T-helper 2 cell (primary cell): ENCODE data around the gene EPN2.

Experiments
- DNase-seq, 5 experiments: peaks; one replicate each; pipeline versions ENCODE4 v3.0.0 to v3.0.0-alpha.2; 2012 to 2022

EPN2 gene

DNA sequence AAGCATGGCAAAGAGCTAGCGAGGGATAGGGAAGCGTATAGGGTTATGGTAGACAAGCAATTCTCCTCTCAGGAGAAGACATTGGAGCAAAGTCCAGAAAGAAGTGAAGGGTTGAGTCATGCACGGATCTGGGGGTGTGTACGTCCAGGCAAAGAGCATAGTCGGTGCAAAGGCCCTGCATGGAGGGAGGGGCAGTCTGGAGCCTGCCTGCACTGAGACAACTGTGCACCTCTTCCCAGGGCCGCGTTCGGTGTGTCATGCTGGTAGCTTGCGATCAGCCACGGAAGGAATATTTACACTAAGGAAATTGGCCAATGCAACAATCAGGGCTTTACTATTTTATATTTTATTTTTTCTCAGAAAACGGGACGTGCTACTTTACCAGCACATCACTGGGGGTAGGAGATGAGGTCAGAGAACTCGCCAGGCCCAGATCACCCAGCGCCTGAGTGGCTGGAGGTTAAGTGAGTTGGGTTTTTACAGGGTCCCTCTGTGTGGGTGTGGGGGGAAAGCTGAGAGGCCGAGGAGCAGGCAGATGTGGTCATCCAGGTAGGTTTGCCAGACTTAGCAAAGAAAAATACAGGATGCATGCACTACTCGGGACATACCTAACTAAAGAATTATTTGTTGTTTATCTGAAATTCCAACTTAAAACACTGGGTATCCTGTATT, 132.1 kb downstream of the EPN2 start:
- DNase-seq = no peak

DNA sequence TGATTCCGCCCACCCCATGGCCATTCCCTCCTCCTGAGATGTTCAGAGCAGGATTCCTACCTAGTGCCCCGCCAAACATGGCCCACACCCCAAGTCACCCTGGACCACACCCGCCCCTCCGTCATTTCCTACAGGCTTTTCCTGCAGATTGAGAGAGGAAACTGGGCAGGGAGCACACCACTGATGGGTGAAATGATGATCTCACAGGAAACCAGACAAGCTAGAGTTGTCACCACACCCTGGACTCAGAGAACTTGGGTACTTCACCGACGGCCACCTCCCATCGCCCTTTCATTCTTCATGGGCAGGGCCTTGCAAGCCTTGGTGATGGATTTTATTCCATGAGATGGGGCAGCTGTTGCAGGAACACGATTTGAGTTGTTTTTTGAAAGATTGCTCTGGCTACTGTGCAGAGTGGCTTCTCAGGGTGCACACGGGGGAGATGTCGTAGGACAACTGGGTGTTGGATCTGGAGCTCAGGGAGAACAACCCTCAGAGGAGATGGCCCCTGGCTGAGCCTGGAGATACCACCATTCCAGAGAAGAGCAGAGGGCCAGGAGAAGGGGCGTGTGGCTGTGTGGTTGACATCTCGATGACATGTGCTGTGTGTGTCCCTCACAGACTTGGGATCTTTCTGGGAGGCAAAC, 132.8 kb downstream of the EPN2 start:
- DNase-seq = peak in 2 of 5 experiments; percentile 65 to 67

DNA sequence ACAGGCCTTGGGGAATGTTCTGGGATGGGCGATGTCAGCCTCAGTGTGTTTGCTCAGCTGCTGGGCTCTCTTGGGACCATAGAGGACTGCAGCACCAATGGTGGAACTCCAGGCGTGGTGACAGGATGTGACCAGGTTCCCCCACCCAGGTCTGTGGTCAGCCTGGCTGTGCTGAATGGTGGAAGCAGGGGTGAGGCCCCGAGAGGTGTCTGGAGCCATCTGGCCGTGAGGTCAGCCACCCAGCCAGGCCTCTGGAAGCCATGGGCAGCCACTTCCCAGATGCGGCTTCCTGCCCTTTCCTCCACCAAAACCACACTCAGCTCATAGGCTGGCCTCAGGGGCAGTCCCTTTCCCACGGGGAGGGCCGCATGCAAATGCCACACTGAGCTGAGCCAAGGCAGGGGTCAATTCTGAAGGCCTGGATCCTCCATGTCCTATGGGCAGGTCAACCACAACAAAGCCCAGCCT, 133.4 kb downstream of the EPN2 start:
- peak in 2 of 5 experiments; percentile 7 to 41 for DNase-seq

DNA sequence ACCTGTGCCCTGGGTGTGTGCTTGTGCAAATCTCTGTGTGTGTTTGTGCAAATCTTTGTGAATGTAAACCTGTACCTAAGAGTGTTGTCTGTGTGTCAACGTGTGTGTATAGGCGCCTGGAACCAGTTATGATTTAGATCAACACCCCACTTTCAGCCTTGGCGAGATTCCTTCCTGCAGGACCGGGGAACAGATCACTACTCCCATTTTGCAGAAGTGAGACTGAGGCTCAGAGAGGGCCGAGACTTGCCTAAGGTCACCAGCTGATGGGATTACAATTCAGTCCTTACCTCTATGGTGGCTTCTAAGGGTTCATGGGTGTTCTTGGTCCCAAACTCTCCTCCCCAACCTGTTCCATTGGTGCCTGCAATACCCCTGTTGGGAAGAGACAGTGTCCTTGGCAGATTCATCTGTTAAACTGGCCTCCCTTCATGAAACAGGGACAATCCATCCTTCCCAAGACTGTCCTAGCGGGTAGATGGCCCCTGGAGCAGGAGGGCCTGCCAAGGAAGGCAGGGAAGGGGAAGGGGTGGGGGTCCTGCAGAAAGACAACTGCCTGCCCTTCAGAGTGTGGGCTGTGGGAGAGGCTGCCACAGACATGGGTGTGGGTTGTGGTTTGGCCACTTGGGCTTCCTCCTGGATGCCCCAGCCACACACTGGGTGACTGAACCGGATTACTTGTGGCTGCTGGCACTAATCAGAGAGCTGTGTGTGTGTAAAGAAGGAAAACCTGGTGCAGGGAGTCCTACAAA, 134.3 kb downstream of the EPN2 start:
- DNase-seq = peak in 2 of 5 experiments; percentile 6 to 32

DNA sequence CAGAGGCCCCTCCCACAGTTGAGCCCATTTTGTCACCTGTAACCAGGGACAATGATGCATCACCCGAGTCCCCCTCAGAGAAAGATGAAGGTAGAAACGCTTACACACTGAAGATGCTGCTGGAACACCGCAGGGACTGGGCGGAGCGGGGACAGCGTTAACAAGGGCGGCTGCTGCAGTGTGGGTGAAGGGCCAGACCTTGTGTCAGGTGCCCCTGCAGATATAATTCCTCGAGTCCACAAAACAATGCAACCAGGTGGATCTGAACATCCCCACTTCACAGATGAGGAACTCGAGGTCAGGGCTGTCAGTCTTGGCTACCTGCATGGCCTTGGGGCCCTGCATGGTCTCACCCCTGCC, 134.8 kb downstream of the EPN2 start:
- DNase-seq = no peak

DNA sequence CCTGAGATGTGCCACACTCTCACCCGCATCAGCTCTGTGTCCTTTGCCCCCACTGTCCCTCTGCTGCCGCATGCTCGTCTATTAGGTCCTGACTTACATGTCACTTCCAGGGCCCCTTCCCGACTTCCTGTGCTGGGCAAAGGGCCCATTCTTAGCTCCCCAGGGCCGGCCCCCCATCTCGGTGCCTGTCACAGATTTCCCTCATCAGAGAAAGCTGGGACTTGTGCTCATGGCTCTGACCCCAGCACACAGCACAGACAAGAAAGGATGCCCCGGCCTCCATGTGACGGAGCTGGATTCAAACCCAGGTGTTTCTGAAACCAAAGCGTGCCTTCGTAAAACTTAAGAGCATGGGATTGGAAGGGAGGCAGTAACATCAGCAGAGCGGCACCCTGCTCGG, 135.3 kb downstream of the EPN2 start:
- no peak for DNase-seq

DNA sequence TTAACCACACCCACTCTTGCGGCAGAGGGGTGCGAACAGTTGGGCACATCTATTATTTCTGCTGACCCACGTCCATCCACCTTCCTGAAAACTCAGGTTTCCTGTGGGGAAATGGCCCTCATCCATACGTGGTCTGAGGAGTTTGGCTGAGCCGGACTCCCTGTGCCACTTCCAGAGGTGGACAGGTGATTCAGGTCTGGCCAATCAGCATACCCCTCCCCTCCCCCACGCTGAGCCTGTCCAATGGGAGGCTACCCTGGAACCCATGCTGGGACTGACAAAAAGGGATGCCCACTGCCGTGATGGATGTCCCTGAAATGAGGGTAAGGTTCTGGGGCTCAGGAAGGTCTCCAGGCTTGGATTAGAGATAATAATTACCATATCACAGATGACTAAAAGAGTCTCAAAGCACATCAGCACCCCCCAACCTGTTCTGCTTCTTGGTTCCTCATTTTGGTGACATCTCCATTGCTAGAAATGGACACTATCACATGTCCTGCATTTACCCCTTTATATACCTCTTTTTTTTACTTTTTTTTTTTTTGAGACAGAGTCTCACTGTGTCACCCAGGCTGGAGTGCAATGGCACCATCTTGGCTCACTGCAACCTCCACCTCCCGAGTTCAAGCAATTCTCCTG, 135.8 kb downstream of the EPN2 start:
- no peak for DNase-seq

DNA sequence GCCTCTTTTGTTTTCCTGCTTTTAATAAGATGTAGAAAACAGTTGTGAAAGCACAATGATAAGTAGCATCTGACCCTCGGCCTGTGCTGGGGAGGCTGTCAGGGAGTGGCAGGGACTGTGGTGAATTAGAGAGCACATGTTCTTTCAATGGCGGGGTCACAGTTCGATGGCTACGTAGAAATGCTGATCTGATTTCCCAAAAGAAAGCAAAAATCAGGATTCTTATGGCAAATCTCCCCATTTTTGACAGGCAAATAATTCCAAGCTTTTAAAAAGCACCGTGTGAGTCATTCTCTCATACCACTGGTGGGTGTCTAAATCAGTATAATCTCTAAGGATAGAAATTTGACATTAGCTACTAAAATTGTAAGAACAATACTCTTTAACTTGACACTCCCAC, 137.0 kb downstream of the EPN2 start:
- no peak for DNase-seq

DNA sequence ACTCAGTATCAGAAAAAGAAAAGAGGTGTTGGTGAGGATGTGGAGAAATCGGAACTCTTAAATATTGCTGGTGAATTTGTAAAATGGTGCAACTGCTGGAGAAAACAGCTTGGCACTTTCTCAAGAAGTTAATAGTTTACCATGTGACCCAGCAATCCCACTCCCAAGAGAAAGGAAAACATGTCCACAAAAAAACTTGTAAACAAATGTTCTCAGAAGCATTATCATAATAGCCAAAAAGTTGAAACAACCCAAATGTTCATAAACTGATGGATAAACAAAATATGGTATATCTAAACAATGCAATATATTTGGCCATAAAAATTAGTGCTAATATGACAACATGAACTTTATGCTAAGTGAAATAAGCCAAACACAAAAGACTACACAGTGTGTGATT, 138.6 kb downstream of the EPN2 start:
- no peak for DNase-seq

DNA sequence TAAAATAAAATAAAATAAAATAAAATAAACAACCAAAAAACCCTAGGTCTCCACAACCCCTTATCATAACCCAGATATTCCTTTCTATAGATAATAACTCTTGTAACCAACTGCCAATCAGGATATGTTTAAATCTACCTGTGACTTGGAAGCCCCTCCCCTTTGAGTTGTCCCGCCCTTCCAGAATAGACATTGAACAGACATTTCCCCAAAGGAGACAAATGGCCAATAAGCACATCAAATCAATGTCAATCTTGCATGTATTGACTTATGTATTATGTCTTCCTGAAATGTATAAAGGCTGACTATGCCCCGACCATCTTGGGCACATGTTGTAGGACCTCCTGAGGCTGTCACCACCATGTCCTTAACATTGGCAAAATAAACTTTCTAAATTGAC, 139.6 kb downstream of the EPN2 start:
- peak in 1 of 5 experiments; percentile 53 for DNase-seq

DNA sequence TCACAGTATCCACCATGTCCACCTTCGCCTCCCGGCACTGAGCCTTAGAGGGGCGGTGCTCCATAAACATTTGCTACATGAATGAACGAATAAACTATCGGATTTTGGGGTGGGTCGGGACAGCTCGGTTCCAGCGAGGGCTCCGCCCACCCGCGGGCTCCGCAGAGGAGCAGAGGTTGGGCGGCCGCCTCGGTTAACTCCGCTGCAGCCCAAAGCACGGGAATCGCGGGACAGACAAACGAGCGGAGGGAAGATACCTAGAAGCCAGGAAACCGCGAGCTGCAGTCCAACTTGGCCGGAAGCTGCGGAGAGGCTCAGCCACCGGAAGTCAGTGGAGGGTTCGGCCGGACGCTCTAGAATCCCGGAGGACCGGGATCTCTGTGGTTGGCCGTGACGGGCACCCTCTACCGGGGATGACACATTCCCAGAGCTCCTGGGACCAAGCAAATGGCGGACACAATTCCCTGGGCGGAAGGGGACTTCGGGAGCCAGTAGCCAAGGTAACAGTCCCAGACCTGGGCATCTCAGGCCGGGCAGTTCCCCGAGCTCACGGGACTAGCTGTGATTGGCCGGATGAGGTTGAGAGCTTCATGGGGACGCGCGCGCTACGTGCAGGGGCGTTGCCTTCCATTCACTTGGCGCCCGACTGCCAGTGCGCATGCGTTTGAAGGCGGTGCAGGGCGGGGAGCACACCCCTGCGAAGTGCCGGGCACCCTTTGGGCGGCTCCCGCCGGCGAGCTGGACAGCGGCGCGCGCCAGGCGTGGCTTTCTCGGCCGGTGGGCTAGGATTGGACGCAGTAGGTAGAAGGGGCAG, 140.6 kb downstream of the EPN2 start:
- peak; percentile 82 to 99 (median 93) for DNase-seq

DNA sequence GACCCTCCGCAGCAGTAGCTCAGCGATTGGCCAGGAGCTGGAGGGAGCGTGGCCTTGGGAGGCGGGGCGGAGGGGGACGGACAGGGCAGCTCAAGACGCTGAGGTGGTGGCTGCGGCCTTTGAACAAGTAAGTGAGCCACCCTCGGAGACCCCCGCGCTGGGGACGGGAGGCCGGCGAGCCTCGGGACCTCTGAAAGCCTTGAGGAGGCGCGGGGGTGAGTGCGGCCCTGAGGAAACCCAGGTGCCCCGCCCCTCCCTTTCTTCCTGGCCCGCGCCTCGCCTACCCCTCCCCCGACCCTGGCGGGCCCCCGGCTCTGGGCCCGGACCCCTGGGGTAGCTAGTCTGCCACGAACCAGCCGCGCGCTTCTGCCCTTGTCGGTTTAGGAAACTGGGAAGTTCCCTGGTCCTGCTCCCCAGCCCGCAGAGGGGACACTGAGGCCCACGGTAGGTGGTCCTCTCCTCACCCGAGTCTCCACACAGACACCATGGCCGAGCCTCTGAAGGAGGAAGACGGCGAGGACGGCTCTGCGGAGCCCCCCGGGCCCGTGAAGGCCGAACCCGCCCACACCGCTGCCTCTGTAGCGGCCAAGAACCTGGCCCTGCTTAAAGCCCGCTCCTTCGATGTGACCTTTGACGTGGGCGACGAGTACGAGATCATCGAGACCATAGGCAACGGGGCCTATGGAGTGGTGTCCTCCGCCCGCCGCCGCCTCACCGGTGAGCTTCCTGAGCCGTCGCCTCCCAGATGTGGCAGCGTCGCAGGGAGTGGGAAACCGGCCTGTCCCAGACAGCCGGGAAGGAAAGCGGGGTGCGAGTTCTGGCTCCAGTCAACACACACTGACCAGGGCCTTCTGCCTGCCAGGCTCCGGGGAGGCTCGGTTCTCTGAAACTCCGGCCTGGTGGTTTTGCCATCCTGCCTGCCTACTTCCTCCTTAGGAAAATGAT, 141.5 kb downstream of the EPN2 start, which contains the start of gene MAPK7:
TSS of gene MAPK7 (plus strand) at position 83 of the 945 bp plus-strand sequence. CDS start at position 486, 403 bp downstream.
- DNase-seq = no peak

DNA sequence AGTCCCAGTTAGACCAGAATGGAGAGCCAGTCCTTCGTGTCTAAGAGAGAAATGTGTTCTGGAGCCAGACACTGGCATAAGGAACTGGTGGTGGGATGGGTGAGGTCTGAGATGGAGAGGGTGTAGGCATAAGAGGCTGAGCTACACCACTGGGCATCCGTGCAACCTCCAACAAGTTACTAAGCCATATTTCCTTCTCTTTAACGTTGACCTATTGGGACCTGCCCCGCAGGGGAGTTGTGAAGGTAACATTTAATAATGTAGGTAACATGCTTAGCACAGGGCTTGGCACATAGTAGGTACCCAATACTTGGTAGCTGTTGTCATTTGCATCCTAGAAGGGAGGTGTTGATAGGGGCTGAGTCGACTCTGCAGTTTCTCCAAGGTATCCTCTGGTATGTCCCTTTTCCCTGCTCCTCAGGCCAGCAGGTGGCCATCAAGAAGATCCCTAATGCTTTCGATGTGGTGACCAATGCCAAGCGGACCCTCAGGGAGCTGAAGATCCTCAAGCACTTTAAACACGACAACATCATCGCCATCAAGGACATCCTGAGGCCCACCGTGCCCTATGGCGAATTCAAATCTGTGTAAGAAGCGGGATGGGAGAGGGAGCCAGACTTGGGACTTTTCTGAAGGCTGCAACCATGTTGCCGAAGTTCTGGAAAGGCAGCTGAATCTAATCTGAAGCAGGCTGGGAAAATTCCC, 142.3 kb downstream of the EPN2 start:
- no peak for DNase-seq

DNA sequence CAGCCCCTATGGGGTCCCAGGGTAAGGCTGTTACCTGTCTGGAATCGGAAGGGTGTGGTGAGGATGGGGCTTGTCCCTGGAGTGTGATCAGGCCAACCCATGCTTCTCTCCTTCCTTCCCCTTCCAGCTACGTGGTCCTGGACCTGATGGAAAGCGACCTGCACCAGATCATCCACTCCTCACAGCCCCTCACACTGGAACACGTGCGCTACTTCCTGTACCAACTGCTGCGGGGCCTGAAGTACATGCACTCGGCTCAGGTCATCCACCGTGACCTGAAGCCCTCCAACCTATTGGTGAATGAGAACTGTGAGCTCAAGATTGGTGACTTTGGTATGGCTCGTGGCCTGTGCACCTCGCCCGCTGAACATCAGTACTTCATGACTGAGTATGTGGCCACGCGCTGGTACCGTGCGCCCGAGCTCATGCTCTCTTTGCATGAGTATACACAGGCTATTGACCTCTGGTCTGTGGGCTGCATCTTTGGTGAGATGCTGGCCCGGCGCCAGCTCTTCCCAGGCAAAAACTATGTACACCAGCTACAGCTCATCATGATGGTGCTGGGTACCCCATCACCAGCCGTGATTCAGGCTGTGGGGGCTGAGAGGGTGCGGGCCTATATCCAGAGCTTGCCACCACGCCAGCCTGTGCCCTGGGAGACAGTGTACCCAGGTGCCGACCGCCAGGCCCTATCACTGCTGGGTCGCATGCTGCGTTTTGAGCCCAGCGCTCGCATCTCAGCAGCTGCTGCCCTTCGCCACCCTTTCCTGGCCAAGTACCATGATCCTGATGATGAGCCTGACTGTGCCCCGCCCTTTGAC, 143.5 kb downstream of the EPN2 start:
- no peak for DNase-seq

DNA sequence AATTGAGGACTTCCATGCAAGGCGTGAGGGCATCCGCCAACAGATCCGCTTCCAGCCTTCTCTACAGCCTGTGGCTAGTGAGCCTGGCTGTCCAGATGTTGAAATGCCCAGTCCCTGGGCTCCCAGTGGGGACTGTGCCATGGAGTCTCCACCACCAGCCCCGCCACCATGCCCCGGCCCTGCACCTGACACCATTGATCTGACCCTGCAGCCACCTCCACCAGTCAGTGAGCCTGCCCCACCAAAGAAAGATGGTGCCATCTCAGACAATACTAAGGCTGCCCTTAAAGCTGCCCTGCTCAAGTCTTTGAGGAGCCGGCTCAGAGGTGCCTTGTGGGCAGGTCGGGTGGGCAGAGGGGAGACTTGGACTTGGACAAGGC, 144.2 kb downstream of the EPN2 start:
- DNase-seq = no peak

DNA sequence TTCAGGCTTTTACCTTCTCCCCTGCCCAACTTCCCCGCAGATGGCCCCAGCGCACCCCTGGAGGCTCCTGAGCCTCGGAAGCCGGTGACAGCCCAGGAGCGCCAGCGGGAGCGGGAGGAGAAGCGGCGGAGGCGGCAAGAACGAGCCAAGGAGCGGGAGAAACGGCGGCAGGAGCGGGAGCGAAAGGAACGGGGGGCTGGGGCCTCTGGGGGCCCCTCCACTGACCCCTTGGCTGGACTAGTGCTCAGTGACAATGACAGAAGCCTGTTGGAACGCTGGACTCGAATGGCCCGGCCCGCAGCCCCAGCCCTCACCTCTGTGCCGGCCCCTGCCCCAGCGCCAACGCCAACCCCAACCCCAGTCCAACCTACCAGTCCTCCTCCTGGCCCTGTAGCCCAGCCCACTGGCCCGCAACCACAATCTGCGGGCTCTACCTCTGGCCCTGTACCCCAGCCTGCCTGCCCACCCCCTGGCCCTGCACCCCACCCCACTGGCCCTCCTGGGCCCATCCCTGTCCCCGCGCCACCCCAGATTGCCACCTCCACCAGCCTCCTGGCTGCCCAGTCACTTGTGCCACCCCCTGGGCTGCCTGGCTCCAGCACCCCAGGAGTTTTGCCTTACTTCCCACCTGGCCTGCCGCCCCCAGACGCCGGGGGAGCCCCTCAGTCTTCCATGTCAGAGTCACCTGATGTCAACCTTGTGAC, 144.7 kb downstream of the EPN2 start:
- DNase-seq = no peak

DNA sequence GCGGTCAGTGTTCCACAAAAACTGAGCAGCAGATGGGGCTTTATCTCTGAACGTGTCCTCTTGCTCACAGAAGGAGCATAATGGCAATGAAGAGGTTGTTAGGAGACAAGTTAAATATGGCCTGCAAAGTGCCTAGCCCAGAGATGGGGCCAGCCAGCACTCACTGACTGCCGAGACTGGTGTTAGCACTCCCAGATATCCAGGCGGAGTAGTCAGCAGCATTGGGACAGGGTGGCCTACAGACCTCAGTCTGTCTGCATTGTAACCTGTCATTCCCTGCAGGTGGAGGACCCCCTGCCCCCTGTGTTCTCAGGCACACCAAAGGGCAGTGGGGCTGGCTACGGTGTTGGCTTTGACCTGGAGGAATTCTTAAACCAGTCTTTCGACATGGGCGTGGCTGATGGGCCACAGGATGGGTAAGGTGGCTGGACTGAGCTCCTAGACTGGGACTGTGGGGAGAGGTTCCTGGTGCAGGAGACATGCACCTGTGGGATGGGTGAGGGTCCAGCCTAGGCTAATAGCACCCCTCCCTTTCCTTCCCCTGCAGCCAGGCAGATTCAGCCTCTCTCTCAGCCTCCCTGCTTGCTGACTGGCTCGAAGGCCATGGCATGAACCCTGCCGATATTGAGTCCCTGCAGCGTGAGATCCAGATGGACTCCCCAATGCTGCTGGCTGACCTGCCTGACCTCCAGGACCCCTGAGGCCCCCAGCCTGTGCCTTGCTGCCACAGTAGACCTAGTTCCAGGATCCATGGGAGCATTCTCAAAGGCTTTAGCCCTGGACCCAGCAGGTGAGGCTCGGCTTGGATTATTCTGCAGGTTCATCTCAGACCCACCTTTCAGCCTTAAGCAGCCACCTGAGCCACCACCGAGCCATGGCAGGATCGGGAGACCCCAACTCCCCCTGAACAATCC, 145.6 kb downstream of the EPN2 start:
- DNase-seq = no peak
